Measurements from ENCODE around the gene ERC1. TPM values are rescaled to one million over a fixed set of nuclear protein-coding genes. Genes with fewer than 3 reads are reported as not detected.
"Not testable (repeated sequence)": the region's sequence is repeated elsewhere in the genome, so short reads cannot be mapped to it uniquely, and the experiment has no call there.

Gene ERC1
- total RNA-seq, 1 donor from 2014 or later = 56.5 TPM

DNA sequence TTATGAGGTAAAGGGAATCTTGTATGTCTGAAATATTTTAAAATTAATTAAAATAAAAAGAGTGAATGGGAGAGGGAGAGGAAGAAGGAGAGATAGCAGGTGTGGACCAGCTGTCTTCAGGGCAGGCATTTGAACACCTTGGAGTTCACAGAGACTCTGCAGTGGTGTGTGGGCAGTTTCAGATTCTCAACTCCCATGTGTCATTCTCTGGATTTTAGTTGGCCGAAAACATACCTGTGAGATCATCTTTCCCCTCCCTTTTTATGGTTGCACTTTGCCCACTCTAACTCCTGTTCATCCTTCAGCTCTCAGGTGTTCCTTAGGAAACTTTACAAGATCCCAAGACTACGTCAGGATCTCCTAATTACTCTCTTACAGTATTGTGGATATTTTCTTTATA, 108.1 kb downstream of the ERC1 start:
- DNase-seq (ENCODE audit: extremely low spot score in 2 of 2) = no peak
- Histone ChIP-seq H3K9me3 (no peaks in the 10 kb centered on the region), H3K27ac (no peak overlapping the region), H3K4me1 (no peaks in the 10 kb centered on the region), H3K27me3 (no peaks in the 10 kb centered on the region), H3K4me3 (no peak overlapping the region), H3K36me3 (no peaks in the 10 kb centered on the region)
- no peak for TF ChIP-seq POLR2A (IDR thresholded peaks at IDR 0.05)
- no peak for TF ChIP-seq POLR2AphosphoS5 (IDR thresholded peaks at IDR 0.05; ENCODE audit: insufficient read depth in 1 of 2, low read depth in 1 of 2)
- intact Hi-C loops (cut with DNase I) = no loop called here

DNA sequence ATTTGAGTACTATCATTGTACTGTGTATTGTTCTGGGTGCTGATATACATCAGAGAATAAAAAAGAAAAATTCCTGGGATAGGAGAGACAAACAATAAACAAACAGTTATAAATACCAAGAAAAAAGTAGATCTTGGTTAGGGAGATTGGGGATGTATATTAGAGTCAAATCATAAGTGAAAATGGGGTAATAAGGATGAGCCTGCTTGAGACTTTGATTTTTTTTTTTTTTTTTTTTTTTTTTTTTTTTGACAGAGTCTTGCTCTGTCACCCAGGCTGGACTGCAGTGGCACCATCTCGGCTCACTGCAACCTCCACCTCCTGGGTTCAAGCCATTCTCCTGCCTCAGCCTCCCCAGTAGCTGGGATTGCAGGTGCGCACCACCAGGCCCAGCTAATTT, 108.6 kb downstream of the ERC1 start:
- H3K36me3 ChIP-seq; H3K9me3 ChIP-seq; H3K27ac ChIP-seq; H3K4me1 ChIP-seq; H3K4me3 ChIP-seq; intact Hi-C loops (cut with DNase I); DNase-seq (ENCODE audit: extremely low spot score in 2 of 2); H3K27me3 ChIP-seq: not testable (repeated sequence)

GRCh38 chr12:1102115-1102514, 111.1 kb downstream of the ERC1 start:
- Histone ChIP-seq H3K9me3 (no peaks in the 10 kb centered on the region), H3K36me3 (no peaks in the 10 kb centered on the region), H3K4me3 (no peak overlapping the region), H3K27me3 (no peaks in the 10 kb centered on the region), H3K4me1 (no peaks in the 10 kb centered on the region), H3K27ac (no peak overlapping the region)
- no peak for DNase-seq (ENCODE audit: extremely low spot score in 2 of 2)
- TF ChIP-seq POLR2AphosphoS5 (IDR thresholded peaks at IDR 0.05; ENCODE audit: insufficient read depth in 1 of 2, low read depth in 1 of 2) (no peak), POLR2A (IDR thresholded peaks at IDR 0.05) (no peak), CTCF (IDR thresholded peaks at IDR 0.05) (no peak)
- intact Hi-C loops (cut with DNase I) = no loop called here

DNA sequence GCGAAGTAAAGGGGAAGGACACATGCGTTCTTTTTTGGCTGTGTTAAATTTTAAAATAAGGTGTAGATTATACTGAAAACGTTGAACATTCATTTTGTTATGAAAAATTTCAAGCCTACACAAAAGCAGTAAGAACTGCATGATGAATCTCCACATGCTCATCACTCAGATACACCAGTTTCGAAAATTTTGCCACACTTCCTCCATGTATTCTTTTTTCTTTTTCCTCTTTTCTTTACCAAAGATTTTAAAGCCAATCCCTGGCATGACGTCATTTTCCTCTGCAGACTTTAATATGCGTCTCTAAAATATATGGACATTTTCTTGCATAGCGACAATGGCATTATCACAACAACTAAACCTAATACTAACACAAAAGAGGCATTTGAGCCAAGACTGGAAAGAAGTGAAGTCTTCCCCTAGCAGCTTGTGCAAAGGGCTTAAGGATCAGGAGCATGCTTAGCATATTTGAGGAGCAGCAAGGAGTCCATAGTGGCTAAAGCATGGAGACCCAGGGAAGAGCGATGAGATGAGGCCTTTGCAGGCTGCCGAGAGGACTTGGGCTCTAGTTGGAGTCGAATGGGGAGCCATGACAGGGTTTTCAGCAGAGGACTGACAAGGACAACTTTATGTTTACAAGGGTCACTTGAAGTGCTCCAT, 111.9 kb downstream of the ERC1 start:
- Histone ChIP-seq H3K27me3 (no peaks in the 10 kb centered on the region), H3K36me3 (no peaks in the 10 kb centered on the region), H3K4me1 (no peaks in the 10 kb centered on the region), H3K4me3 (no peak overlapping the region), H3K27ac (no peak overlapping the region), H3K9me3 (no peaks in the 10 kb centered on the region)
- no peak for TF ChIP-seq CTCF (IDR thresholded peaks at IDR 0.05)
- no peak for TF ChIP-seq POLR2A (IDR thresholded peaks at IDR 0.05)
- no peak for TF ChIP-seq POLR2AphosphoS5 (IDR thresholded peaks at IDR 0.05; ENCODE audit: insufficient read depth in 1 of 2, low read depth in 1 of 2)
- DNase-seq (ENCODE audit: extremely low spot score in 2 of 2) = no peak
- intact Hi-C loops (cut with DNase I) = no loop called here

DNA sequence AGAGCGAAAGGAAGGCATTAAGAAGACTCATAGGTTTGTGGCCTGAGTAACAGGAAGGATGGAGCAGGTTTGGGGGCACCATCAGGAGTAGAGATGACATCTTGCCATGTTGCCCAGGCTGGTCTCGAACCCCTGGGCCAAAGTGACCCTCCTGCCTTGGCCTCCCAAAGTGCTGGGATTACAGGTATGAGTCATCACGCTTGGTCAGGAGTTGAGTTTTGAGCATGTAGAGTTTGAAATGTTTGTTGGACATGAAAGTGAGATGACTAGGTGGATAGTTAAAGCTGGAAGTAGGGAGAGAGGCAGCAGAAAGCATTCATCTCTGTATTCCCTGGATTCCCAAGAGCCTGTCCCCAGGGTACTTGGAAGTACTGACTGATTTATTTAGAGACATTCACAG, 112.6 kb downstream of the ERC1 start:
- H3K36me3 ChIP-seq = no peaks in the 10 kb centered on the region
- H3K27me3 ChIP-seq = no peaks in the 10 kb centered on the region
- TF ChIP-seq POLR2AphosphoS5 (IDR thresholded peaks at IDR 0.05; ENCODE audit: insufficient read depth in 1 of 2, low read depth in 1 of 2) = no peak
- no peak for TF ChIP-seq CTCF (IDR thresholded peaks at IDR 0.05)
- TF ChIP-seq POLR2A (IDR thresholded peaks at IDR 0.05) = no peak
- no peak for DNase-seq (ENCODE audit: extremely low spot score in 2 of 2)
- H3K4me3 ChIP-seq = no peak overlapping the region
- intact Hi-C loops (cut with DNase I) = no loop called here
- no peaks in the 10 kb centered on the region for H3K9me3 ChIP-seq
- no peak overlapping the region for H3K27ac ChIP-seq
- H3K4me1 ChIP-seq = no peaks in the 10 kb centered on the region

DNA sequence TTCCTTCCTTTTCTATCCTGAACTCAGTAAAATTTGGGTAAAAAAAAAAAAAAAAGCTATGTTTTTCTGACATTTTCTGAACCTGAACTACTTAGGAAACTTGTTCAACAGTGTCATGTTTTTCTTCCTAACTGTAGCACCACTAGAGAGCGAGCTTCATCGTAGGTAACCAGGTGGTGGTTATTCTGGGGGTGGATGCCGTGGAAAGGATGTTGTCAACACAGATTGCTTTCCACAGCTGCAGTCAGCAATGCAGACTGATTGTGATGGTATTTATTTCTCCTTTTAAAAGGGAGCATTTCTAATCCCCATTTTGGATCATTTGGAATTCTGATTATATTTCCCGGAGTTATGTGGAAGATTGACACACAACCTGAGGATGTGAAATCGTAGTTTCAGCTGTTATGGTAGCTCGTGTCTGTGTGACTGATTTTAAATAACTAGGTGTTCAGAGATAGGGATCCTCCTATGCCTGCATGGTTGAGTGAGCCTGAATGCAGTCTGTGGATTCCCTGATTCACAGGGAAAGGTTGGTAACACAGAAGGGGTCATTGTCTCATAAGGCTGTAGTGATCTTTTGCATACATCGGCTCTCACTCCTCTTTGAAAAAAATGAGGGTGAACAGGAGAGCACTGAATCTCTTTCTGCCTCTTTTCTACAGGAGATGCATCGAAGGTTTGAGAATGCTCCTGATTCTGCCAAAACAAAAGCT, 113.2 kb downstream of the ERC1 start:
- H3K27ac ChIP-seq = no peak overlapping the region
- no peaks in the 10 kb centered on the region for H3K9me3 ChIP-seq
- no peaks in the 10 kb centered on the region for H3K36me3 ChIP-seq
- no peak overlapping the region for H3K4me3 ChIP-seq
- TF ChIP-seq POLR2AphosphoS5 (IDR thresholded peaks at IDR 0.05; ENCODE audit: insufficient read depth in 1 of 2, low read depth in 1 of 2) (no peak), POLR2A (IDR thresholded peaks at IDR 0.05) (no peak), CTCF (IDR thresholded peaks at IDR 0.05) (no peak)
- no peaks in the 10 kb centered on the region for H3K4me1 ChIP-seq
- intact Hi-C loops (cut with DNase I) = no loop called here
- DNase-seq (ENCODE audit: extremely low spot score in 2 of 2) = no peak
- H3K27me3 ChIP-seq = no peaks in the 10 kb centered on the region

Data from vagina (tissue), 2 donors.